SK-N-SH (cell line): ENCODE measurements around the gene AFP. TPM values are rescaled to one million over a fixed set of nuclear protein-coding genes. Genes with fewer than 3 reads are reported as not detected.

Experiments
- CTCF ChIA-PET: fragments of 300-600, 350-600 bp; formaldehyde crosslinking; extraction: SDS; loops from one replicate; lab custom pipeline; 2021; lab: Yijun Ruan, JAX
- POLR2A ChIA-PET: fragments of 350-600 bp; sonication (Branson Sonifier 250); formaldehyde crosslinking; extraction: SDS; loops from one replicate; lab custom pipeline; 2020; ENCODE audit warnings: antibody characterized with exemption, inconsistent platforms; lab: Yijun Ruan, JAX
- DNase-seq: peaks from one replicate; pipeline ENCODE4 v3.0.0; 2012
- H2AFZ ChIP-seq: fragments of 200-600 bp; sonication (generic); 2 replicates; pipeline ENCODE4 v1.8.1; 2016; ENCODE audit warnings: antibody characterized with exemption, mild to moderate bottlenecking, low read depth
- H3F3A ChIP-seq: fragments of 200-600 bp; sonication (generic); replicated peaks from 2 replicates; pipeline ENCODE3; 2016; ENCODE audit warnings: antibody characterized with exemption, mild to moderate bottlenecking; ENCODE audit not compliant: insufficient read depth
- H3K27ac ChIP-seq, 2 experiments: fragments of 200-500 bp in 1 of 2; fragments of 200-600 bp in 1 of 2; sonication (Bioruptor generic) in 1 of 2; sonication (generic), shearing (Covaris generic) in 1 of 2; 2 replicates each; pipeline versions ENCODE4 v1.5.1 to v1.6.1; 2014 to 2016; ENCODE audit warnings: low read depth in 2 of 2, inconsistent platforms in 1 of 2, low read length in 1 of 2, mild to moderate bottlenecking in 1 of 2, mixed read lengths in 1 of 2
- H3K27me3 ChIP-seq: fragments of 200-600 bp; sonication (generic), shearing (Covaris generic); 2 replicates; pipeline ENCODE4 v1.6.1; 2016; ENCODE audit warnings: mixed run types; ENCODE audit not compliant: insufficient read depth
- H3K36me3 ChIP-seq, 2 experiments: fragments of 200-500 bp in 1 of 2; fragments of 200-600 bp in 1 of 2; sonication (Bioruptor generic) in 1 of 2; sonication (generic) in 1 of 2; replicated peaks in 1 of 2; 2 replicates each; pipeline versions ENCODE3 to v1.5.1; 2014 to 2016; ENCODE audit warnings: low read length in 1 of 2, mild to moderate bottlenecking in 1 of 2; ENCODE audit not compliant: insufficient read depth in 2 of 2, control insufficient read depth in 1 of 2
- H3K4me1 ChIP-seq, 2 experiments: fragments of 200-500 bp in 1 of 2; fragments of 200-600 bp in 1 of 2; sonication (Bioruptor generic) in 1 of 2; sonication (generic), shearing (Covaris generic) in 1 of 2; 2 replicates each; pipeline versions ENCODE4 v1.5.1 to v1.6.1; 2014 to 2016; ENCODE audit warnings: low read depth in 1 of 2, low read length in 1 of 2, mixed run types in 1 of 2; ENCODE audit not compliant: insufficient read depth in 2 of 2, control insufficient read depth in 1 of 2
- H3K4me2 ChIP-seq: fragments of 200-600 bp; sonication (generic), shearing (Covaris generic); 2 replicates; pipeline ENCODE4 v1.6.1; 2017; ENCODE audit warnings: mixed run types
- H3K4me3 ChIP-seq, 2 experiments: fragments of 200-500 bp in 1 of 2; fragments of 200-600 bp in 1 of 2; sonication (Bioruptor generic) in 1 of 2; sonication (generic), shearing (Covaris generic) in 1 of 2; 2 replicates each; pipeline versions ENCODE4 v1.5.1 to v1.8.1; 2014 to 2016; ENCODE audit warnings: low read depth in 2 of 2, inconsistent platforms in 1 of 2, low read length in 1 of 2, mild to moderate bottlenecking in 1 of 2, mixed read lengths in 1 of 2, moderate library complexity in 1 of 2
- H3K79me2 ChIP-seq: fragments of 200-600 bp; sonication (generic); 2 replicates; pipeline ENCODE4 v1.8.1; 2017; ENCODE audit warnings: mild to moderate bottlenecking; ENCODE audit not compliant: insufficient read depth
- H3K9ac ChIP-seq: fragments of 200-600 bp; sonication (generic); 2 replicates; pipeline ENCODE4 v1.6.1; 2017; ENCODE audit warnings: mixed run types
- H3K9me2 ChIP-seq: fragments of 200-600 bp; sonication (generic); 2 replicates; pipeline ENCODE4 v1.6.1; 2017; ENCODE audit warnings: mixed run types
- H3K9me3 ChIP-seq: fragments of 200-600 bp; sonication (generic); 2 replicates; pipeline ENCODE4 v1.6.1; 2017; ENCODE audit warnings: mixed run types, mild to moderate bottlenecking, moderate library complexity
- H4K20me1 ChIP-seq: fragments of 200-600 bp; sonication (generic); 2 replicates; pipeline ENCODE4 v1.6.1; 2017; ENCODE audit warnings: mild to moderate bottlenecking, mixed run types; ENCODE audit not compliant: insufficient read depth
- CHD2 ChIP-seq: fragments of 150-350 bp; IDR thresholded peaks from 2 replicates; pipeline ENCODE4 v1.6.1; 2018; ENCODE audit warnings: low read length; ENCODE audit not compliant: partially characterized antibody
- EP300 ChIP-seq, 2 experiments: IDR thresholded peaks; 2 replicates each; pipeline versions ENCODE4 v1.4.0 to v1.6.1; 2012; ENCODE audit warnings: borderline replicate concordance in 1 of 2, low read depth in 1 of 2, low read length in 1 of 2
- GABPA ChIP-seq: IDR thresholded peaks from 2 replicates; pipeline ENCODE4 v1.4.0; 2012; ENCODE audit warnings: low read depth, mild to moderate bottlenecking
- MEF2A ChIP-seq: IDR thresholded peaks from 2 replicates; pipeline ENCODE4 v1.4.0; 2012; ENCODE audit warnings: low read depth, borderline replicate concordance
- NRF1 ChIP-seq: IDR thresholded peaks from 2 replicates; pipeline ENCODE4 v1.6.1; 2012; ENCODE audit warnings: low read depth, mild to moderate bottlenecking, low read length
- PBX3 ChIP-seq: IDR thresholded peaks from 2 replicates; pipeline ENCODE4; 2012
- POLR2AphosphoS5 ChIP-seq: IDR thresholded peaks from 2 replicates; pipeline ENCODE4 v1.6.1; 2012; ENCODE audit warnings: low read depth, low read length
- RAD21 ChIP-seq: IDR thresholded peaks from 2 replicates; pipeline ENCODE4 v1.6.1; 2012; ENCODE audit warnings: mild to moderate bottlenecking, low read length
- RFX5 ChIP-seq: IDR thresholded peaks from 2 replicates; pipeline ENCODE4 v1.6.1; 2012; ENCODE audit warnings: mild to moderate bottlenecking, improper control_type of control experiment, low read length
- SIN3A ChIP-seq: IDR thresholded peaks from 2 replicates; pipeline ENCODE4 v1.6.1; 2012; ENCODE audit warnings: low read depth, mild to moderate bottlenecking, low read length, moderate library complexity, borderline replicate concordance
- SMC3 ChIP-seq: IDR thresholded peaks from 2 replicates; pipeline ENCODE4 v1.6.1; 2012; ENCODE audit warnings: low read depth, low read length, improper control_type of control experiment
- TEAD4 ChIP-seq: IDR thresholded peaks from 2 replicates; pipeline ENCODE4 v1.4.0; 2012; ENCODE audit warnings: mild to moderate bottlenecking, borderline replicate concordance; ENCODE audit not compliant: insufficient read depth
- USF1 ChIP-seq: IDR thresholded peaks from 2 replicates; pipeline ENCODE4 v1.4.0; 2012; ENCODE audit warnings: low read depth, borderline replicate concordance
- USF2 ChIP-seq: fragments of 150-350 bp; IDR thresholded peaks from 2 replicates; pipeline ENCODE4 v1.6.1; 2017; ENCODE audit warnings: antibody characterized with exemption, low read length, low read depth, borderline replicate concordance
- ZBTB33 ChIP-seq: IDR thresholded peaks from 2 replicates; pipeline ENCODE4 v1.4.0; 2012; ENCODE audit warnings: low read depth, borderline replicate concordance
- WGBS: methylation state at CpG from one replicate; pipeline ENCODE4 v1.1.6; 2017; ENCODE audit warnings: low lambda C conversion rate; 5-methylcytosine and 5-hydroxymethylcytosine counted together
- polyA plus RNA-seq, 3 experiments: library from polyadenylated mRNA; depleted of rRNA; stranded (reverse); fragments of >200 nt; gene quantifications; 2 replicates each; pipeline ENCODE4 v1.2.3, GENCODE V29; 2012

The AFP gene
- polyA plus RNA-seq, 1 of the 3 experiments (the other 2 are of a cell fraction) = 0.28 TPM

- TF ChIP-seq GABPA (no peak), PBX3 (no peak), POLR2AphosphoS5 (no peak), NRF1 (no peak), SMC3 (no peak), MEF2A (no peak), TEAD4 (no peak), CHD2 (no peak), RFX5 (no peak), ZBTB33 (no peak)
- H3K9ac ChIP-seq = no peak overlapping the region
- CTCF ChIA-PET = interaction anchor here (1.1 to 1.6 kb wide), 2 partner anchors 14 to 37 kb away, joined by 3 read pairs; no protein-coding TSS in a partner anchor
- peaks cover 14% of the 10 kb centered on the region; the same call in 1 of the 2 replicates for H3K27me3 ChIP-seq
- no peak for DNase-seq
- WGBS = 9% methylated on average over 6 of the region's 6 CpGs
- H3K4me1 ChIP-seq = no peaks in the 10 kb centered on the region
- no peak overlapping the region for H3K27ac ChIP-seq
- H3K4me2 ChIP-seq = no peak overlapping the region
- no peaks in the 10 kb centered on the region for H3F3A ChIP-seq
- POLR2A ChIA-PET = no interaction called here
- no peak overlapping the region for H2AFZ ChIP-seq
- H3K36me3 ChIP-seq = no peaks in the 10 kb centered on the region
- H3K79me2 ChIP-seq = no peaks in the 10 kb centered on the region
- no peak overlapping the region for H3K4me3 ChIP-seq
- H3K9me3 ChIP-seq = no peaks in the 10 kb centered on the region
- no peaks in the 10 kb centered on the region for H3K9me2 ChIP-seq
- no peaks in the 10 kb centered on the region for H4K20me1 ChIP-seq
Measured at GRCh38 chr4:73409012-73409862, 26.8 kb upstream of the AFP start.

GRCh38 chr4:73409978-73410548 lies 26.0 kb upstream of the AFP start:
- CTCF ChIA-PET = interaction anchor here (1.6 kb wide), 1 partner anchor 36 kb away, joined by 3 read pairs; no protein-coding TSS in a partner anchor
- H3K79me2 ChIP-seq = no peaks in the 10 kb centered on the region
- H3K9me3 ChIP-seq = no peaks in the 10 kb centered on the region
- POLR2A ChIA-PET = no interaction called here
- H3K4me3 ChIP-seq = no peak overlapping the region
- no peaks in the 10 kb centered on the region for H3K4me1 ChIP-seq
- H3K27ac ChIP-seq = no peak overlapping the region
- no peak for DNase-seq
- H3K27me3 ChIP-seq = peaks cover 14% of the 10 kb centered on the region; the same call in 1 of the 2 replicates
- H2AFZ ChIP-seq = no peak overlapping the region
- H3K9ac ChIP-seq = no peak overlapping the region
- TF ChIP-seq RAD21 (no peak), SIN3A (no peak), USF2 (no peak), USF1 (no peak), EP300 (IDR thresholded peaks at IDR 0.05; ENCODE audit: borderline replicate concordance in 1 of 2, low read depth in 1 of 2, low read length in 1 of 2) (no peak)
- no peaks in the 10 kb centered on the region for H3K36me3 ChIP-seq
- no peaks in the 10 kb centered on the region for H3F3A ChIP-seq
- no peaks in the 10 kb centered on the region for H4K20me1 ChIP-seq
- WGBS = 8% methylated on average over 8 of the region's 8 CpGs
- H3K4me2 ChIP-seq = no peak overlapping the region
- no peaks in the 10 kb centered on the region for H3K9me2 ChIP-seq
